ENCODE results near the gene CACFD1. TPM values are rescaled to one million over a fixed set of nuclear protein-coding genes. Genes with fewer than 3 reads are reported as not detected.

Gene CACFD1
- total RNA-seq, 1 experiment from 2014 or later = 6.9 TPM

- Histone ChIP-seq H3K9me2 (ENCODE audit: insufficient read depth) (no peaks in the 10 kb centered on the region), H3K4me2 (ENCODE audit: low read length) (no peak overlapping the region), H3K36me3 (ENCODE audit: control insufficient read depth in 1 of 2, insufficient read depth in 2 of 2, low read length in 2 of 2) (no peaks in the 10 kb centered on the region), H3K4me1 (ENCODE audit: control insufficient read depth in 1 of 2, insufficient read depth in 2 of 2, low read length in 2 of 2) (peaks cover 14 to 17% of the 10 kb centered on the region in 2 experiments), H3K4me3 (replicated peaks in 1 of 2; ENCODE audit: low read depth in 1 of 2, low read length in 2 of 2) (no peak overlapping the region), H3K27ac (ENCODE audit: low read depth, low read length) (no peak overlapping the region), H3K9me3 (ENCODE audit: control insufficient read depth in 1 of 2, insufficient read depth in 1 of 2, low read depth in 1 of 2, low read length in 2 of 2) (no peaks in the 10 kb centered on the region), H4K20me1 (ENCODE audit: insufficient read depth) (no peaks in the 10 kb centered on the region), H3K9ac (ENCODE audit: low read length) (no peak overlapping the region), H3K79me2 (ENCODE audit: insufficient read depth, low read length) (no peaks in the 10 kb centered on the region), H2AFZ (ENCODE audit: low read depth, low read length, poor library complexity, severe bottlenecking) (no peak overlapping the region), H3K27me3 (ENCODE audit: insufficient read depth, low read length) (no peaks in the 10 kb centered on the region)
- DNase-seq (ENCODE audit: low read depth, low spot score) (no peak), ATAC-seq (peak; percentile 45)
- POLR2A ChIA-PET = no interaction called here
- BruUV-seq (replicated peaks) = no TSS peak
- TF ChIP-seq RAD21 (IDR thresholded peaks at IDR 0.05; ENCODE audit: low read depth) = peak; percentile 74
- TF ChIP-seq EZH2 (IDR thresholded peaks at IDR 0.05) = no peak
- TF ChIP-seq CTCF (IDR thresholded peaks at IDR 0.05 in 2 of 3, conservative IDR thresholded peaks at IDR 0.05 in 1 of 3; ENCODE audit: borderline replicate concordance in 1 of 3, insufficient read depth in 1 of 3, low read depth in 2 of 3, low read length in 2 of 3) = peak; percentile 77 to 98 (median 86)
- TF ChIP-seq EGR1 (IDR thresholded peaks at IDR 0.05; ENCODE audit: low read depth) = no peak
- no peak for TF ChIP-seq ZBTB33 (IDR thresholded peaks at IDR 0.05; ENCODE audit: extremely low read depth, insufficient replicate concordance, low read length)
- intact Hi-C loops (cut with micrococcal nuclease) = loop anchor here (5.0 kb wide), 1 partner anchor 46 kb away; the partner anchor contains the start of gene REXO4
- RAD21 ChIA-PET (ENCODE audit: low non-redundant PET in 1 of 2, low total read pairs in 2 of 2, uncharacterized antibody in 2 of 2, unreplicated experiment in 2 of 2) = no interaction called here
- CTCF ChIA-PET = no interaction called here
Measured at GRCh38 chr9:133463234-133463863, 3.6 kb downstream of the CACFD1 start.
